ENCODE results near the gene MT1X.

DNA sequence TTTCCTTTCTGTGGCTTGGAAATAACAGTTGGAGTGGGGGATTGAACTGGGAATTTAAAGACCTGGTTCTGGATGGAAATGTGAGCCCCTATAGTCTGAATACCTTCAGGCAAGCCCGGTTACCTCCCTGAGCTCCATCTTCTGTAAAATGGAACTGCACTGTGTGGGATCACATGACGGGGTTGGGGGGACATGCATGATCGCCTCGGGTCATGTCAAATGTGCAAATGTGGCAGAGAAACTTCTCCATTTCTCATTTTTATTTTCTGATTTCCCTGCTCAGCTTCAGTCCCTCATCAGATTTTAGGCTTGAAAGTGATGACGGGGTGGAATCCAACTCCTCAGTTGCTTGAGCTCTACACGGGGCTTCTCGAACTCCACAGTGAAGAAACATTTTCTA lies 29.1 kb upstream of the MT1X start:
- TF ChIP-seq, protein P1, sequence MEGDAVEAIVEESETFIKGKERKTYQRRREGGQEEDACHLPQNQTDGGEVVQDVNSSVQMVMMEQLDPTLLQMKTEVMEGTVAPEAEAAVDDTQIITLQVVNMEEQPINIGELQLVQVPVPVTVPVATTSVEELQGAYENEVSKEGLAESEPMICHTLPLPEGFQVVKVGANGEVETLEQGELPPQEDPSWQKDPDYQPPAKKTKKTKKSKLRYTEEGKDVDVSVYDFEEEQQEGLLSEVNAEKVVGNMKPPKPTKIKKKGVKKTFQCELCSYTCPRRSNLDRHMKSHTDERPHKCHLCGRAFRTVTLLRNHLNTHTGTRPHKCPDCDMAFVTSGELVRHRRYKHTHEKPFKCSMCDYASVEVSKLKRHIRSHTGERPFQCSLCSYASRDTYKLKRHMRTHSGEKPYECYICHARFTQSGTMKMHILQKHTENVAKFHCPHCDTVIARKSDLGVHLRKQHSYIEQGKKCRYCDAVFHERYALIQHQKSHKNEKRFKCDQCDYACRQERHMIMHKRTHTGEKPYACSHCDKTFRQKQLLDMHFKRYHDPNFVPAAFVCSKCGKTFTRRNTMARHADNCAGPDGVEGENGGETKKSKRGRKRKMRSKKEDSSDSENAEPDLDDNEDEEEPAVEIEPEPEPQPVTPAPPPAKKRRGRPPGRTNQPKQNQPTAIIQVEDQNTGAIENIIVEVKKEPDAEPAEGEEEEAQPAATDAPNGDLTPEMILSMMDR (conservative IDR thresholded peaks at IDR 0.05; ENCODE audit: low read depth, low read length), result no peak
- no peak for TF ChIP-seq EZH2 (IDR thresholded peaks at IDR 0.05; ENCODE audit: borderline replicate concordance, low read depth, low read length, poor library complexity, severe bottlenecking)
